Frontal cortex (tissue), 4 donors: ENCODE results near the gene VARS2. TPM values are rescaled to one million over a fixed set of nuclear protein-coding genes. Genes with fewer than 3 reads are reported as not detected.
"Not testable (repeated sequence)": the region's sequence is repeated elsewhere in the genome, so short reads cannot be mapped to it uniquely, and the experiment has no call there.

ENCODE experiments used
- DNase-seq, 2 donors: peaks; one replicate each; pipeline ENCODE4 v3.0.0; 2012; ENCODE audit warnings: low spot score in 2 of 2
- FAIRE-seq: peaks from 2 replicates; lab custom pipeline; 2012; peaks lifted over from hg19 to GRCh38; lab: Jason Lieb, UNC
- small RNA-seq: library from RNA; depleted of rRNA; stranded (forward); fragments of <200 nt; gene quantifications from one replicate; pipeline ENCODE3, GENCODE V24; 2014
- total RNA-seq: library from RNA; depleted of rRNA; stranded (reverse); fragments of >200 nt; gene quantifications from one replicate; pipeline ENCODE4 v1.2.3, GENCODE V29; 2014
- donor health status: control.
- donor health status: control.
- donor health status: control.

VARS2 gene
- total RNA-seq, 1 donor from 2014 or later: 22.4 TPM

DNA sequence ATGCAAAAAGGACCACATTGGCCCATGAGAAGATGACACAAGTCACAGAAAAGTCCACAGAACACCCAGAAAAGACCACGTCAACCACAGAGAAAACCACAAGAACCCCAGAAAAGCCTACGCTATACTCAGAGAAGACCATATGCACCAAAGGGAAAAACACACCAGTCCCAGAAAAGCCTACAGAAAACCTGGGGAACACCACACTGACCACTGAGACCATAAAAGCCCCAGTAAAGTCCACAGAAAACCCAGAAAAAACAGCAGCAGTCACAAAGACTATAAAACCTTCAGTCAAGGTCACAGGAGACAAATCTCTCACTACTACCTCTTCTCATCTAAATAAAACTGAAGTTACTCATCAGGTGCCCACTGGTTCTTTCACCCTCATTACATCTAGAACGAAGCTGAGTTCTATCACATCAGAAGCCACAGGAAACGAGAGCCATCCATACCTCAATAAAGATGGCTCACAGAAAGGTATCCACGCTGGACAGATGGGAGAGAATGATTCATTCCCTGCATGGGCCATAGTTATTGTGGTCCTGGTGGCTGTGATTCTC lies 38.0 kb downstream of the VARS2 start:
- no peak for DNase-seq
- FAIRE-seq: no peak

DNA sequence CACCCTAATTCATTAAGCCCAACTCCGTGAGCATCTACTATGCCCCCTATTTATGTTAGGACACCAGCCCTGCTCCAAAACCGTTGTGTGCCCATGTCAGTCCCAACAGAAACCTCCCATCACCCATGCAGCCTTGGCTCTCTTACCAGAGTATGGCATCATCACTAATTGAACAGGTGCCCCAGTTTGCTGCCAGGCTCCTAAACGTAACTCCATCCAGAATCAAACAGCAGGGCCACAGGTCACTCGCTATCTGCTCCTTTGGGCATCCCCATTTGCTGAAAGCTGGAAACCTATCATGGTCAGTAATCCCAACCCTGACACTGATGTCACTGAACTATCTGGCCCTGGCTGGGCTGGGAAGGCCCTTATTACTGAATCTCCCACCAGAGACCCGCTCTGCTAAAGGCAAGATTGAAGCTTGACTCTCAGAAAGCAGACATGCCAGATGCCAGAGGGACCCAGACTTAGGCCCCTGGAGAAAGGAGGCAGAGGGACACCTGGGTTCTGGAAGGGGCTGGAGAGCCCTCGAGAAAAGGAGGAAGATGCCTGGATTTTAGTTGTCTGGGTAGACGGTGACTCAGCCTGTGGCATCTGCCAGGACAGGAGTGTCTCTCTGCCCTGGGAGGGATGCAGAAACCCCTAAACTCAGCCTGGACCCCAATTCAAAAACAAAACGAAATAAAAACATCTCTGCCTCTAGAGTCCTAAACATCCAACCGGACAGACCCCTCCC lies 40.8 kb downstream of the VARS2 start:
- FAIRE-seq (no peak), DNase-seq (no peak)

DNA sequence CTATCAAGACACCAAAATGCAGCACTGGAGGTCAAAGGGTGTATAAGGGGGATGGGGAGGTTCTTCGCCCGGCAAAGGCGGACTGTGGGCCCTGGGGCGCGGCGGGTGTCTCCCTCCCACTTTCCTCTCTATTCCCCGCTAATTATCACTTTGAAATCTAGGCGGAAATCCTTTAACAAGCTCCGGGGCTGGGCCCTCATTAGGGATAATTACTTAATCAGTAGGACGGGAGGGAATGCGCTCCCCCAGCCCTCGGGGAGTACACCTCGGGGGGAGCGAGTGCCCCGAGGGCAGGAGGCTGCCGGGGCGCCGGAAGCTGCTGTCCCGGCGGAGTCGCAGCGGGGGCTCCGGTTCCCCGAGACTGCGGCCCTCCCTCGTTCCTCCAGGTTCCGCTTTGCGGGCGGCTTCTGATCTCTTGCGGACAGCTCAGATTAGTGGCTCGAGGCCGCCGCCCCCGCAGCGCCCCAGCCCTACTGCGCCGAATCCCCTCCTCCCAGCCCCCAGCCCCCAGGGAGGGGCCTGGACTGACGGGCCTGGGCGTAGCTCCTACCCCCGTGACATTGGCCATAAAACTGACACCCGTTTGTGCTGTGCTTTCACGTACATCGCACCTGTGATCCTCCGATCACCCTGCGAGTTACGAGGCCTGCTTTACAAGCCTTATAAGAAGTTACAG lies 41.5 kb downstream of the VARS2 start:
- DNase-seq (peak; percentile 21 to 58), FAIRE-seq (no peak)

DNA sequence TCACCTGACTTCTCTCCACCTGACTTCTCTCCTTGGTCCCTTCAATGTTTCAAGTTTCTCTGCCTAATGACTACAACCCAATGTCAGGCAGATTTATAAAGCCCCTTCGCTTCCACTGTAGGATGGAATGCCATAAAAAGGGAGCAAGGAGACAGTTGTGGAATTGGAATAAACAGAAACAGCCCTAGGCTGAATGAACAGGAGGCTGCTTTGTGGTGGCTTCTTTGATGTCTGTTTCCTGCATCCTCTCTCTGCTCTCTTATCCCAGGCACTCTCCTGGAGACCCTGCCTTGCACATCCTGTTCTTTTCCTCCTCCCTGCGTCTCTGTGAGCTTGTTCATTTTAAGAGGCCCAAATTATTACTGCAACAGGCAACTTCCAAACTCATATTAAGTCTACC lies 43.7 kb downstream of the VARS2 start:
- DNase-seq (no peak), FAIRE-seq (no peak)

DNA sequence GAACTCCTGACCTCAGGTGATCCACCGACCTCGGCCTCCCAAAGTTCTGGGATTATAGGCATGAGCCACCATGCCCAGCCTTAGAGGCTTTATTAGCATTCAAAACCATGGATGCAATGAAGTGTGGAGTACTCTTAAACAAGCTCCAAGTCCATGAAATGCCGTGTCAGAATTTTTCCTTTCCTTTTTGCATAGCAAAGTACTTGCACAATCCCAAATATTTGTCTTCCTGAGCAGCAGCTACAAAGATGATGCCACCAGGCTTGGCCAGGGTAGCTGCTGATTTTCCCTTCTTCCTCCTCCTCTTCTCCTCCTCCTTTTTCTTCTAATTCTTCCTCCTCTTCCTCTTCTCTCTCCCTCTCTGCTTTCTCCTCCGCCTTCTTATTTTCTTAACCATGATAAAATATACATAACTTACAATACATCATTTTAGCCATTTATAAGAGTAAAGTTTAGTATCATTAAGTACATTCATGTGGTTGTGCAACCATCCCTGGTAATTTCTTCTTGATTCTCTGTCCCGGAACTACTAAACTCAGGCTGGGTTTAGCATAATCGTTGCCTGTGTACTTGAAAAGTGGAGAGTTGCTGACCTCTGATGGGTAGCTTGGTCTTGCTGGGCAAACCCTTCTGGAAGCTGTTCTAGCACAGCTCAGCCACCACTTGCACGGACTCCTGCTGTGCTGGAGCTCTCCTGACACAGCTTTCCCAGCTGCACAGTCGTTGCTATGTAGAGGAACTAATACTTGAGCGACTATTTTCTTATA lies 47.1 kb downstream of the VARS2 start:
- FAIRE-seq: no peak
- DNase-seq: no peak

DNA sequence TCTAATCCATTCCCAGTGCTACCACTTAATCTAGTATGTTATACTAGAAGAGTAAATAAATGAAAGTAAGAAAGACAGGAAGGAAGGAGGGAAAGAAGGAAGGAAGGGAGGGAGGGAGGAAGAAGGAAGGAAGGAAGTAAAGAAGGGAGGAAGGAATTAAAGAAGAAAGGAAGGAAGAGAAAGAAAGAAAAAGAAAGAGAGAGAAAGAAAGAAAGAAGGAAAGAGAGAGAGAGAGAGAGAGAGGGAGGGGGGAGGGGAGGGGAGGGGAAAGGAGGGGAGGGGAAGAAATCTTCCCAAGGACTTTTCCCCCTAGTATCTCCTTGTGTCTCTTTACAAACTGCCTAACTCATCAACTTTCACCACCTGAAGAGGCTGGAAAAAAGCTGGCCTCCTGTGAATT lies 48.7 kb downstream of the VARS2 start:
- DNase-seq: no peak
- no peak for FAIRE-seq

DNA sequence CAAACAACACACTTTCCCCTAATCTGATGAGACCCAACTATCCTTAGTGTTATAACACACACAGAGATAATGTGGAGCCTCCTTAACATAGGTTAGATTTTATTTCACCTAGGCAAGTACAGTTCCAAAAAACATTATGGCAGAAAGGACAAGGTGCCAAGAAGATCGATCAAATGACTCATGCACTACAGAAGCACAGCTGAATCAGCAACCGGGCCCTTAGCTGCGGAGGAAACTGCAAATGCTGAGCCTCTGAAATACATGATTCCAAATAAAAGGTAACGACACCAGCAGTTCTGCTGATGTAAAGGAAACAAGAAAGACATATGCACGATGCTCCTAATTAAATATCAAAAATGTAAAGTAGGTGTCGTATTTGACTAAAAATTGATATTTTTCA lies 49.6 kb downstream of the VARS2 start:
- no peak for FAIRE-seq
- no peak for DNase-seq

DNA sequence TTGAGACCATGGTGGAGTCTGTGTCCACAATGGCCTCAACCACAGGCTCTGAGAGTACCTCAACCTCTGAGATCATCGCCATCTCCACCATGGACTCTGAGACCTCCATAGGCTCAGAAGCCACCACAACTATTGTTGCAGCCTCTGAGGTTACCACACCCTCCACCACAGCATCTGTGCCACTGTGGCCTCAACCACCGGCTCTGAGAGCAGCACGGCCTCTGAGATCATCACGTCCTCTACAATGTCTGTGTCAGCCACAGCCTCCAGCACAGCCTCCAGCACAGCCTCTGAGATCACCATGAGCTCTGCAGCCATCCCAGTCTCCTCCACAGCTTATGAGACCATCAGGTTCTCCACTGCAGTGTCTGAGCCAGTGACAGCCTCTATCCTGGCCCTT lies 50.0 kb downstream of the VARS2 start:
- DNase-seq: no peak
- FAIRE-seq: no peak

DNA sequence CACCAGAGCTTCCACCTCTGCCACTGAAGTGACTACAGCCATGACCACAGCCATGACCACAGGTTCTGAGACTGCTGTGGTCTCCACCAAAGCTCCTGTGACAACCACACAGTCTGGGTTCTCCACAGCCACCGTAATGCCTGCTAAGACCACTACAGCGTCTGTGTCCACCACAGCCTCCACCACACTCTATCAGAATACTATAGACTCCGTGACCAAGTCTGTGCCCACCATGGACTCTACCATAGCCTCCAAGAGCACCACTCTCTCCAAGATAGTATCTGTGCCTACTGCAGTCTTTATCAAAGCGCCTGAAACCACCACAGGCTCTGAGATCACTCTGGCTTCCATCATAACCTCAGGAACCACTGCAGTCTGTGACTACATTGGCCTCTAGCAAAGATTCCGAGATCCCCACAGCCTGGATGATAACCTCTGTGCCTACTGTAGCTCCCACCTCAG lies 51.1 kb downstream of the VARS2 start:
- no peak for DNase-seq
- FAIRE-seq: no peak

DNA sequence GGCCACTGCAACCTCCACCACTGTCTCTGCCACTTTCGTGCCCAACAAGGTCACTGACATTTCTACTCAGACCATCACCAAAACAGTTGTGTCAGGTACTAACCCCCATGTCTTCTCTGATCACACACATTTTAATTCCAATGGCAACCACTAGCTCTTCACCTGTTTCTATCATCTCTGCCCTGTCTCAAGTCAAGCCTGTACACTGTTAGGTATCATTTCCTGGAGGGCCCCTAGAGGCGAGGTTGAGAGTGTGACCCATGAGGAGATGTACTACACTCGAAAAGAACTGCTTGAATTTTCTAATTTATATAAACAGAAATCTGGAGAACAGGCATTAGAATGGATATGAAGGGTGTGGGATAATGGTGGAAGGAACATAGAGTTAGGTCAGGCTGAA lies 52.1 kb downstream of the VARS2 start:
- no peak for FAIRE-seq
- DNase-seq: no peak

DNA sequence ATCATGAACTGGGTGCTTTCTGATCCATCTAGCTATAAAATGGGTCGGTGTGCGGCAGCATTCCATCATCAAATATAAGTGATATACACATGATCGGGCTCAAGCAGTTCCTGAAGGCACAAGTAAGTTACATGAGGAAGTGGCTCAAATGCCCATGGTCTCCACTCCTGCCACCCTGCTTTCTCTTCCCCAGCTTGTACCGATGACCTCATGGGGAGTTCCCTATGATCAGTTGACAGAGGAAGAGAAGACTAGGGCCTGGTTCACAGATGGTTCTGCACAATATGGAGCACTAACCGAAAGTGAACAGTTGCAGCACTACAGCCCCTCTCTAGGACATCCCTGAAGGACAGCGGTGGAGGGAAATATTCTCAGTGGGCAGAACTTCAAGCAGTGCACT lies 55.1 kb downstream of the VARS2 start:
- not testable (repeated sequence) for FAIRE-seq, DNase-seq

DNA sequence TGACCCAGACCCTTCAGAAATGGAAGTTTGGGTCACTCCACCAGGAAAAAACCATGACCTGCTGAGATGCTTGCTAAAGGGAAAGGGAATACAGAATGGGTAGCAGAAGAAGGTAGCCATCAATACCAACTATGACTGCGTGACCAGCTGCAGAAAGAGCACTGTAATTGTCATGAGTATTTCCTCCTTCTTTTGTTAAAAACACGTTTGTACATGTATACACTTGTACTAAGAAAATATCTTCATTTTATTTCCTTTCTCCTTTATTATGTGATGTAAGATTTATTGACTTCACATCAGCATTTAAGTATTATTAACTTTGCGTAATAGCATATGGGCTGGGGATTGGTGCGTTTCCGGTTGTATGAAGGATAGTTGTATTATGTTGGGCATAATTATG lies 56.9 kb downstream of the VARS2 start:
- FAIRE-seq: no peak
- DNase-seq: no peak

DNA sequence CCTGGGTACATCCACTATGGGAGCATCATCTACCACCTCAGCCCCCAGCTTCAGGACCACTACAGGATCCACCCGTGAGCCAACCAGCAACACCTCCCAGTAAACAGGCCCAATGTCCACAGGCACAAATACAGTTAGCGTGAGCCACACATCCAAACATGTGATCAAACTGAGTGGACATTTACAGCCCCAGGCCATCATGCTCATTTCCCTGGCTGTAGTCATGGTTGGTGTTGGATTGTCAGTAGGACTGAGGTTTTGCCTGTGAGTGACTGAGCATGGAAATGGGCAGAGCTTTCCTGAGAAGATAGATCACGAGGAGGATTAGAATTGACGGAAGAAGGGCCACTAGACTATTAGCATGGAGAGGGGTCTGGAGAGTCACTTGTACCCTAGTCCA lies 58.8 kb downstream of the VARS2 start:
- FAIRE-seq: no peak
- no peak for DNase-seq

DNA sequence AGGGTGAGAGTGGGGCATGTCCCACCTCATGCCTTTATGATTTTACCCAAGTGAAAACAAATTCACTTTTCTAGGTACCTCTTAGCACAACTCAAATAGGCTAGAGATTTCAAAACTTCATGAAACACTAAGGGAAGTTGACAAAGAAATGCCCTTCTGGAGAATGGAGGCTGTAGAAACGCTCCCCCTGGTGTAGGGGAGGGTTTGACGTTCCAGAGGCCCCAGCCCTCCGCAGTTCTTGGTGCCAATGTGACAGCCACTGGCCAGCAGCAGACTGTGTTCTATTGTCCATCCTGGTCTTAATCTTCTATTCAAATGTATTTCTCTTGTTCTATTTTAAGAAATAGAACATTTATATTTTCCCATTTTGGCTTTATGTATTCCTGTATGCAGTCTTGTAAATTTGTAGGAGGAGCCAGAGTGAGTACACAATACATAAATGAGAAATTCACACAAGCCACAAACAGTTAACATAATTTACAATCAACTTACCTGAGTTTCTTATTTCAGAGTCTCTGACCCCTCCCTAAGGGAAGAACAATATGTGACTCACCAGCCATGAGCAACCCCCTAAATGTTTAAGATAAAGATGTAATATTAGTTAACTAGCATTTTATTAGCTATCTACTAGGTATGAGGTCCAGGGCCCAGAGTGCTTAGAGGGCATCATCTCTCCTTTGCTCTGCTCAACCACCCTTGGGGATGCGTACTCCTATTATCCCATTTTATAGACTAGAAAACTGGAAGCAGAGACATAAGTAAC lies 60.6 kb downstream of the VARS2 start:
- no peak for FAIRE-seq
- DNase-seq: no peak

Small RNA genes lying within 50 kb of the gene (small RNA-seq; reads per million reads assigned to genes)
- gene RF00019: not detected

Other genes with a start within 250 kb of the VARS2 start
- gene DHX16, start 241.2 kb upstream of the VARS2 start, total RNA-seq: 22.4 TPM
- 44.0 TPM for gene PPP1R18, start 227.6 kb upstream of the VARS2 start, total RNA-seq
- 0.41 TPM for gene NRM, start 223.3 kb upstream of the VARS2 start, total RNA-seq
- 4.1 TPM for gene MDC1, start 197.0 kb upstream of the VARS2 start, total RNA-seq
- 1,325 TPM for gene TUBB, start 193.9 kb upstream of the VARS2 start, total RNA-seq
- gene FLOT1, start 171.6 kb upstream of the VARS2 start, total RNA-seq: 46.9 TPM
- 2.4 TPM for gene IER3, start 169.7 kb upstream of the VARS2 start, total RNA-seq
- 106 TPM for gene DDR1, start 29.7 kb upstream of the VARS2 start, total RNA-seq
- gene GTF2H4, start 6.0 kb upstream of the VARS2 start, total RNA-seq: 15.5 TPM
- not detected for gene SFTA2, start 17.9 kb downstream of the VARS2 start, total RNA-seq
- gene MUCL3, start 26.7 kb downstream of the VARS2 start, total RNA-seq: not detected
- gene MUC21, start 69.5 kb downstream of the VARS2 start, total RNA-seq: not detected
- gene MUC22, start 96.2 kb downstream of the VARS2 start, total RNA-seq: not detected
- gene C6orf15, start 198.3 kb downstream of the VARS2 start, total RNA-seq: not detected
- not detected for gene PSORS1C1, start 200.6 kb downstream of the VARS2 start, total RNA-seq
- not detected for gene CDSN, start 206.2 kb downstream of the VARS2 start, total RNA-seq
- gene PSORS1C2, start 224.8 kb downstream of the VARS2 start, total RNA-seq: not detected
- gene CCHCR1, start 243.6 kb downstream of the VARS2 start, total RNA-seq: 5.7 TPM
- gene TCF19, start 244.4 kb downstream of the VARS2 start, total RNA-seq: 2.0 TPM